Activated CD8-positive, alpha-beta memory T cell treated with anti-CD3 and anti-CD28 coated beads, Interleukin-2, amount 50 U/mL, for 4 hours (primary cell): ENCODE data around the gene COL6A1.
"Not testable (repeated sequence)": the region's sequence is repeated elsewhere in the genome, so short reads cannot be mapped to it uniquely, and the experiment has no call there.

Experiments
- DNase-seq: peaks from one replicate; pipeline ENCODE4 v3.0.0-alpha.2; 2020

COL6A1 gene

GRCh38 chr21:45947296-45947695 is 34.3 kb upstream of the COL6A1 start:
- DNase-seq, result no peak

GRCh38 chr21:45947716-45948255 is 33.8 kb upstream of the COL6A1 start:
- no peak for DNase-seq

DNA sequence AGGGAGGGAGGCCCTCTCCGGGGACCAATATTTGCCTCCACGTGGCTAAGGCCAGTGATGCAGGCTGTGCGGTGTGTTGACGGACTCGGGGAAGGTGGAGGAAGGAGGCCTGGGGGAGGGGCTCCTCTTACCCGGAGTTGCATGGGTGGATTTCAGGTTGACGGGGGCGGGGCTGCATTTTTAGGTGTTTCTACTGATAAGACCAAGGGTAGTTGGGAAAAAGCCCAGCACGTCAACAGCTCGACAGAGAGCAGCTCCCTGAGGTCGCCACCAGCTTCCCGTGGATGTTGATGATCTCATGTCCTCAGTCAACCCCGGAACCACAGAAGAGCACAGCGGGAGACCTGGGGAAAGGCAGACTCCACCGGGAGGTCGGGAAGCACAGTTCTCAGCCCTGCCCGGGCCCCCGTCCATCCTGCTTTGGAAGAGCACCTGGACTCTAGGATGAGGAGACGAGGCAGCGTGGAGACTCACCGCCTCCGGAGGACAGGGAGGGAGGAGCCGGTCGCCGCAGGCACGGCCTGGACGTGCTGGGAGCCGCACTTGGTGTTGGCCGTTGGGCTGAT is 32.9 kb upstream of the COL6A1 start:
- no peak for DNase-seq

- DNase-seq, result no peak
Observed at GRCh38 chr21:45949928-45950739, 31.4 kb upstream of the COL6A1 start.

DNA sequence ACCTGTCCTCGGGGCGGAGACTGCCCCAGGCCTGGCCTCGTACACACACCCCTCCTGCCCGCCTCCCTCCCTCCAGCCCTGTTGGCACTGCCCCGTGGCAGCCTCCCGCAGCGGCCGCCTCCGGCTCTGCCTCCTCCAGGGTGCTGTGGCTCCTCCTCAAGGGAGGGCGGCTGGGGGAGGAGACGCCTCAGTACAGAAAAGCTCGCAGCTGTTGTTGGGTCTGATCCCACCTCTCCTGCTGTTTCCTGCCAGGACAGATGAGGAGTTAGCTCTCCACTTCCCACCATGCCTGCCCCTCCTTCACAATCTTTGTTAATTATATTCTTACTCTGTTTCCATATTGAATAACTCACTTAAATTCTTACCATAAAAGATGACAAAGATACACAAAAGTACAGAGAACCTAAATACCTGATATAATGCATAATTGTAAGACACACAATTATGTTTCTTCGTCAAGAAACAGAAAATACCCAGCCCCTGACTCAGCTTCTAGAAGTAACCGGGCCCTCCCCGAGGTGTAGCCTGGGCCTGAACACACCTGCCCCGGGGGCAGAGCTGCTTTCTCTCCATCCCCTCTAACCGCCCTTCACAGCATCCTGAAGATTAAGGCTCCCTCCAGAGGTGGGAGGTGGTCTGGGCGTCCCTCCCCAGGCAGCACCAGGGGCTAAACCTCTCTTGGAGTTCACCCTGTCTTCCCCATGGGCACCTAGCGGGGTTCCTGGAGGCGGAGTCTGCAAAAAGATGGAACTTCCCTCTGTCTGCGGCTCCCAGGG is 30.6 kb upstream of the COL6A1 start:
- DNase-seq, result no peak

- DNase-seq, result no peak
Observed at GRCh38 chr21:45951676-45952075, 29.9 kb upstream of the COL6A1 start.

DNA sequence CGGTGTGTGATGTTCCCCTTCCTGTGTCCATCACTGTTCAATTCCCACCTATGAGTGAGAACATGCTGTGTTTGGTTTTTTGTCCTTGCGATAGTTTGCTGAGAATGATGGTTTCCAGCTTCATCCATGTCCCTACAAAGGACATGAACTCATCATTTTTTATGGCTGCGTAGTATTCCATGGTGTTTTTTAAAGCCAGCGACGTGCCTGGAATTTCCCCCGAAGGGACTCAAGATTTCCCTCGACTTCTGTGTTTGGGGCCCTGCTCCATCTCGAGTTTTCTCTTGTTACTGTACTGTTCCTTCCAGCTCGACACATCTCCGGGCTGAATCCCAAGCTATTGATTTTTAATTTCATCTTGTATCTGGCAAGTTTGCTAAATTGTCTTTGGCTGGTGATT is 29.0 kb upstream of the COL6A1 start:
- not testable (repeated sequence) for DNase-seq

DNA sequence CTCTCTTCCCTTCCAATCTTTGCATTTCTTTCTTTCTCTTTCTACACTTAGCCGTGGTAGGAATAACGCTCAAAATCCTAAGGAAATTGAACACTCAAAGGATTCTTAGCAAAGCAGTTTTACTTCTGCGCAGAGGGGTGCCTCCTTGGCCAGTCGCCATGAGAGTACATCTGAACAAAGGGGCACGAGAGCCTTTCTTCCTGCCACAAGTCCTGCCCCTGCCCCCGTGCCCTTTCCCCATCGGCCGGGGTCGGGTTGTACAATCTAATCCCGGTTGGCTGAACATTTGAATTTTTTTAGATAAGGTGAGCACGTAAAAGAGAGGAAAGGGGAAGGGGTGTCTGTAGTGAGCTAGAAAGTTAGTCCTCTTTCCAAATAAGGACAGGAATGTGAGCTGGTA is 28.6 kb upstream of the COL6A1 start:
- DNase-seq, result no peak

- DNase-seq, result no peak
Observed at GRCh38 chr21:45954261-45954660, 27.3 kb upstream of the COL6A1 start.

DNA sequence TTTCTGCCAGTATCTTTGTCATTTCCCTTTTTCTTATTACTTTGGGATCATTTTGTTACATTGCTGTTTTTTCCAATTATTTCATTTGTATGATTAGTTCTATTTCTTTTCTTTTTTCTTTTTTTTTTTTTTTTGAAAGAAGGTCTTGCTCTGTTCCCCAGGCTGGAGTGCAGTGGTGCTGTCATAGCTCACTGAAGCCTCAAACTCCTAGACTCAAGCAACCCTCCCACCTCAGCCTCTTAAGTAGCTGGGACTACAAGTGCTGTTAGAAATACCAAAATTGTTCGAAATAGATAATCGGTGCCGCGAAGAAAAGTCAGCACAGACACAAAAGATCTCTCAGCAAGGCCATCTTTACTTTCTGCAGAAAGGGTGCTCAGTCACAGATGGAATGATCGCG is 26.6 kb upstream of the COL6A1 start:
- no peak for DNase-seq

DNA sequence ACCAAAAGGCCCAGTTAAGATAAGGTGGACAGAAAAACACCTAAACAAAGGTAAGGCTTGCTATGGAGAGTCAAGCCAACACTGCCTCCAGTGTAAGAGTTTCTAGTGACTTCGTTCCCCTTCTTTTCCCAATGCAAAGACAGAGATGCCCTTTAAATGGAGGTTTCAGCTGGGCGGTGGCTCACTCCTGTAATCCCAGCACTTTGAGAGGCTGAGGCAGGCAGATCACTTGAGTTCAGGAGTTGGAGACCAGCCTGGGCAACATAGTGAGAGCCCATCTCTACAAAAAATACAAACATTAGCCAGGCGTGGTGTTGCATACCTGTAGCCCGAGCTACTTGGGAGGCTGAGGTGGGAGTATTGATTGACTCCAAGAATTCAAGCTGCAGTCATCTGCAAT is 24.0 kb upstream of the COL6A1 start:
- no peak for DNase-seq

DNA sequence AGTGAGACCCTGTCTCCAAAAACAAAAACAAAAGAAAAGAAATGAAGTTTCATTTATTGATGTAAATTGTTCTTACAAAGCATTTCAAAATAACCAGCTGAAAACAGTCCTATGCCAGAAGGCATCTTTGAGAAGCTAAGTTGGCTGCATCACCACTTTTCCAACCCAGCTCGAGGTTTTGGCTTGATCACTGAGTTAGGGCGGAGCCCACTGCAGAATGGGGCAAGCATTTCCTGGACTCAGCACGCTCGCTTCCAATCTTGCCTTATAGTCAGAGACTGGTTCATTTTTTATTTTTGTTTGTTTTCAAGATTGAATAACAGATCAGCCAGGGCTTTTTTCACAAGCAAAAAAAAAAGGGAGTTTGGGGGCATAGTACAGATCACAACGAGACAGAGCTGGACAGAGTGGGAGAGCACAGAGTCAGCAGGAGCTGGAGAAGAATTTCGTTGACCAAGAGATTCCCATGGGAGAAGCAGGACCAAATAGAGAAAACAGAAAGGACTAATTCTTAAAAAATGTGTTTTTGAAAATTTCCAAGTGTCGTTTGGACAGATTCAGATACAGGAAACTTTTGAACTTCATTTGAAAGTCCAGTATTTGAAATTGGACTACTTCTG is 23.5 kb upstream of the COL6A1 start:
- no peak for DNase-seq

GRCh38 chr21:45959182-45959581 is 22.4 kb upstream of the COL6A1 start:
- no peak for DNase-seq

GRCh38 chr21:45959779-45960390 is 21.7 kb upstream of the COL6A1 start:
- DNase-seq, result no peak

DNA sequence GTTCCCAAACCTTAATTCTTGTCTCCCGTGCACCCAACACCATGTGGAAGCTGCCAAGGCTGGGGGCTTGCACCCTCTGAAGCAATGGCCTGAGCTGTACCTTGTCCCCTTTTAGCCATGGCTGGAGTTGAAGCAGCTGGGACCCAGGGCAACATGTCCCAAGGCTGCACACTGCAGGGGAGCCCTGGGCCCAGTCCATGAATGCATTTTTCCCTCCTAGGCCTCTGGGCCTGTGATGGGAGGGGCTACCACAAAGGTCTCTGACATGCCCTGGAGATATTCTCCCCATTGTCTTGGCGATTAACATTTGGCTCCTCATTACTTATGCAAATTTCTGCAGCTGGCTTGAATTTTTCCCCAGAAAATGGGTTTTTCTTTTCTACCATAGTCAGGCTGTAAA is 20.2 kb upstream of the COL6A1 start:
- DNase-seq, result not testable (repeated sequence)

DNA sequence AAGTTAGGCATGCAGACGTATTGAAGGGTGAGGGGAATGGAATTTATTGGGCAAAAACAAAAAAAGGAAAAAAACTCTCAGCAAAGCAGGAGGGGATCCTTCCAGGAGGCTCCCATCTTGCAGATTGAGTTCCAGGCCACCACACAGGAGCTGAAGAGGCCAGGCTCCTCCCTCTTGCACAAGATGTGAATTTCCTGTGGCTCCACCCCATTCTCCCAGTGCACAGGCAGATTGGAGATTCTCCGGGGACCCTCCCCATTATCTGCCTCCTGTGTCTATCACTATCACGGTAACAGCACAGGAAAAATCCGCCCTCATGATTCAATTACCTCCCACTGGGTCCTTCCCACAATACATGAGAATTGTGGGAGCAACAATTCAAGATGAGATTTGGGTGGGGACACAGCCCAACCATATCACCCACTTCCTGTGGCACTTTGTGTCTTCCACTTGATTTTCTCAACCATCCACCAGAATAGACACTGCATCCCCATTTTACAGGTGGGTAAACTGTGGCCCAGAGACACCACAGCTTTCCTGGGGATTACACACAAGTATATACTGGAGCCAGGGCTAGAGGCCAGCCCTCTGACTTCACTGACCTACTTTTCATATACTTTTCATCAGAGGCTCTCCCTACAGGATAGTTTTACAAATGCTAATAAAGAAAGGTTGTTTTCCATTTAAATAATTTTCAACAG is 18.9 kb upstream of the COL6A1 start:
- no peak for DNase-seq

GRCh38 chr21:45963232-45963570 is 18.4 kb upstream of the COL6A1 start:
- no peak for DNase-seq

- DNase-seq, result no peak
Observed at GRCh38 chr21:45964649-45965048, 16.9 kb upstream of the COL6A1 start.

DNA sequence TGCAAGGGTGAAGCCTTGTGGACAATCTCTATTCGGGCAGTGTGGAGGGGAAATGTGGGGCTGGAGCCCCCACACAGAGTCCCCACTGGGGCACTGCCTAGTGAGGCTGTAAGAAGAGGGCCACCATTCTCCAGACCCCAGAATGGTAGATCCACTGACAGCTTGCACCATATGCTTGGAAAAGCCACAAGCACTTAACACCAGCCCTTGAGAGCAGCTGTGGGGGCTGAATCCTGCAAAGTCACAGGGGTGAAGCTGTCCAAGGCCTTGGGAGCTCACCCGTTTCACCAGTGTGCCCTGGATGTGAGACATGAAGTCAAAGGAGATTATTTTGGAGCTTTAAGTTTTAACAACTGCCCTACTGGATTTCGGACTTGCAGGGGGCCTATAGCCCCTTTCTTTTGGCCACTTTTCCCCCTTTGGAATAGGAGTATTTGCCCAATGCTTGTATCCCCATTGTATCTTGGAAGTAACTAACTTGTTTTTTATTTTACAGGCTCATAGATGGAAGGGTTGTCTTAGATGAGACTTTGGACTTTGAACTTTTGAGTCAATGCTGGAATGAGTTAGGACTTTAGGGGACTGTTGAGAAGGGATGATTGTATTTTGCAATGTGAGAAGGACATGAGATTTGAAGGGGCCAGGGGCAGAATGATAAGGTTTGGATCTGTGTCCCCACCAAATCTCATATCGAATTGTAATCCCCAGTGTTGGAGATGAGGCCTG is 16.3 kb upstream of the COL6A1 start:
- no peak for DNase-seq

GRCh38 chr21:45966791-45967394 is 14.7 kb upstream of the COL6A1 start:
- no peak for DNase-seq
